ENCODE data around the gene CENPM. TPM values are rescaled to one million over a fixed set of nuclear protein-coding genes. Genes with fewer than 3 reads are reported as not detected.

CENPM gene
- total and polyA plus RNA-seq, 10 of the 15 experiments (the other 5 are each of a cell fraction or from before 2014, with no cell fraction given): 36.7 to 212 (median 74.7) TPM

DNA sequence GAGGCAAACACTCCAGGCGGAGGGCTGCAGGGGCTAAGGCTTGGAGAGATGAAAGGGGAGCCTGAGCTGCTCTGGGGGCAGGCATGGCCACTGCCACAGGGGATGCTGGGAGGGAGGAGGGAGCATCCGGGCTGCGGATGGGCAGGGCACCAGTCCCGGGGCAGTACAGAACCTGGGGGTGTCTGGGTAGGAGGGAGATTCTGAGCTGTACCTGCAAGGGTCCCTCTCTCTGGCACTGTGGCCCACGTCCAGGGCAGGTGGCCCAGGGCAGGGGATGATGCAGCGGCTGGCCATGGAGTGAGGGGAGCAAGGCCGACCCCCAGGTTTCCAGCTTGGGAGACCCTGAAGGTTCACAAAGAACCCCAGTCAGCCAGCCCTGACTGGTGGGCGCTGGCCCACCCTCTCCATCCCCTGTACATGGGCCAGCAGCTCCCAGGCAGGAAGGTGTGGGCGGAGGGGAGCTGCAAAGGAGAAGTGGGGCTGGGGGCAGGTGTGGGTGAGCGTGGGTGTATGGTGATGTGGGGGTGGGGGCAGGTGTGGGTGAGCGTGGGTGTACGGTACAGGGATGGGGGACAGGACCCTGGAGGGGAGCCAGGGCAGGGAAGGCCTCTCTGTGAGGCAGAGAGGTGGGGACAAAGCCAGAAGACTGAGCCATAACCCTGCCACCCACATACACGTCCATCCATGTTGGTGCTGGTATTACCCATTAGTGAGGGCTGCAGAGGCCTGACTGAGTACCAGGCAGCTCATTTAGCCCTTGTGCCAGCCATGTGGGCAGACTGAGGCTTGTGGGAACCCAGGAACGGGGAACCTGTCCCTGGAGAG lies 18.1 kb downstream of the CENPM start (continued):
- TF ChIP-seq SPI1 (IDR thresholded peaks at IDR 0.05; ENCODE audit: borderline replicate concordance, insufficient read depth, low read depth, low read length) (0 out of 2 replicates have a peak, but pooled peaks have one; percentile 25), FOXM1 (IDR thresholded peaks at IDR 0.05; ENCODE audit: low read depth, low read length) (no peak), POLR2A (IDR thresholded peaks at IDR 0.05; ENCODE audit: low read depth, low read length) (peak; percentile 46; the same call in 1 of the 2 replicates), TCF12 (IDR thresholded peaks at IDR 0.05; ENCODE audit: low read depth, low read length) (no peak), MXI1 (IDR thresholded peaks at IDR 0.05; ENCODE audit: low read depth, low read length) (no peak), LARP7 (IDR thresholded peaks at IDR 0.05) (no peak), WRNIP1 (IDR thresholded peaks at IDR 0.05; ENCODE audit: borderline replicate concordance, low read depth, low read length) (no peak), SUZ12 (IDR thresholded peaks at IDR 0.05; ENCODE audit: unreplicated experiment) (no peak), SRF (IDR thresholded peaks at IDR 0.05; ENCODE audit: low read depth in 2 of 2, low read length in 2 of 2) (no peak), RELA (IDR thresholded peaks at IDR 0.05; ENCODE audit: borderline replicate concordance, partially characterized antibody) (no peak), NFYB (IDR thresholded peaks at IDR 0.05; ENCODE audit: insufficient read depth, low read depth, low read length) (no peak), PML (IDR thresholded peaks at IDR 0.05; ENCODE audit: low read length) (no peak), EZH2 (IDR thresholded peaks at IDR 0.05; ENCODE audit: borderline replicate concordance, control insufficient read depth, low read depth, low read length) (no peak), EGR1 (IDR thresholded peaks at IDR 0.05; ENCODE audit: borderline replicate concordance in 1 of 2, low read depth in 2 of 2, low read length in 2 of 2) (peak; percentile 27 to 100), MTA3 (IDR thresholded peaks at IDR 0.05; ENCODE audit: borderline replicate concordance, low read length) (no peak), RB1 (IDR thresholded peaks at IDR 0.05; ENCODE audit: borderline replicate concordance) (no peak), RCOR1 (conservative IDR thresholded peaks at IDR 0.05; ENCODE audit: low read depth, low read length) (no peak), BHLHE40 (IDR thresholded peaks at IDR 0.05; ENCODE audit: borderline replicate concordance in 1 of 2, low read depth in 2 of 2, low read length in 1 of 2) (no peak), NR2C1 (IDR thresholded peaks at IDR 0.05) (no peak), ASH2L (IDR thresholded peaks at IDR 0.05; ENCODE audit: borderline replicate concordance, low read depth) (no peak), CBX5 (IDR thresholded peaks at IDR 0.05; ENCODE audit: low read depth) (no peak), KDM1A (IDR thresholded peaks at IDR 0.05; ENCODE audit: borderline replicate concordance) (no peak), ZNF274 (IDR thresholded peaks at IDR 0.05; ENCODE audit: insufficient read depth, insufficient read length) (no peak)
- TF ChIP-seq, protein P1, sequence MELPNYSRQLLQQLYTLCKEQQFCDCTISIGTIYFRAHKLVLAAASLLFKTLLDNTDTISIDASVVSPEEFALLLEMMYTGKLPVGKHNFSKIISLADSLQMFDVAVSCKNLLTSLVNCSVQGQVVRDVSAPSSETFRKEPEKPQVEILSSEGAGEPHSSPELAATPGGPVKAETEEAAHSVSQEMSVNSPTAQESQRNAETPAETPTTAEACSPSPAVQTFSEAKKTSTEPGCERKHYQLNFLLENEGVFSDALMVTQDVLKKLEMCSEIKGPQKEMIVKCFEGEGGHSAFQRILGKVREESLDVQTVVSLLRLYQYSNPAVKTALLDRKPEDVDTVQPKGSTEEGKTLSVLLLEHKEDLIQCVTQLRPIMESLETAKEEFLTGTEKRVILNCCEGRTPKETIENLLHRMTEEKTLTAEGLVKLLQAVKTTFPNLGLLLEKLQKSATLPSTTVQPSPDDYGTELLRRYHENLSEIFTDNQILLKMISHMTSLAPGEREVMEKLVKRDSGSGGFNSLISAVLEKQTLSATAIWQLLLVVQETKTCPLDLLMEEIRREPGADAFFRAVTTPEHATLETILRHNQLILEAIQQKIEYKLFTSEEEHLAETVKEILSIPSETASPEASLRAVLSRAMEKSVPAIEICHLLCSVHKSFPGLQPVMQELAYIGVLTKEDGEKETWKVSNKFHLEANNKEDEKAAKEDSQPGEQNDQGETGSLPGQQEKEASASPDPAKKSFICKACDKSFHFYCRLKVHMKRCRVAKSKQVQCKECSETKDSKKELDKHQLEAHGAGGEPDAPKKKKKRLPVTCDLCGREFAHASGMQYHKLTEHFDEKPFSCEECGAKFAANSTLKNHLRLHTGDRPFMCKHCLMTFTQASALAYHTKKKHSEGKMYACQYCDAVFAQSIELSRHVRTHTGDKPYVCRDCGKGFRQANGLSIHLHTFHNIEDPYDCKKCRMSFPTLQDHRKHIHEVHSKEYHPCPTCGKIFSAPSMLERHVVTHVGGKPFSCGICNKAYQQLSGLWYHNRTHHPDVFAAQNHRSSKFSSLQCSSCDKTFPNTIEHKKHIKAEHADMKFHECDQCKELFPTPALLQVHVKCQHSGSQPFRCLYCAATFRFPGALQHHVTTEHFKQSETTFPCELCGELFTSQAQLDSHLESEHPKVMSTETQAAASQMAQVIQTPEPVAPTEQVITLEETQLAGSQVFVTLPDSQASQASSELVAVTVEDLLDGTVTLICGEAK (IDR thresholded peaks at IDR 0.05; ENCODE audit: borderline replicate concordance): no peak
- TF ChIP-seq, protein P2, sequence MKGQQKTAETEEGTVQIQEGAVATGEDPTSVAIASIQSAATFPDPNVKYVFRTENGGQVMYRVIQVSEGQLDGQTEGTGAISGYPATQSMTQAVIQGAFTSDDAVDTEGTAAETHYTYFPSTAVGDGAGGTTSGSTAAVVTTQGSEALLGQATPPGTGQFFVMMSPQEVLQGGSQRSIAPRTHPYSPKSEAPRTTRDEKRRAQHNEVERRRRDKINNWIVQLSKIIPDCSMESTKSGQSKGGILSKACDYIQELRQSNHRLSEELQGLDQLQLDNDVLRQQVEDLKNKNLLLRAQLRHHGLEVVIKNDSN (IDR thresholded peaks at IDR 0.05; ENCODE audit: borderline replicate concordance, extremely low read length, insufficient read depth, low read depth, low read length): no peak

All from GM12878 (cell line).